HepG2 (cell line): ENCODE results near the gene SPACA4. TPM values are rescaled to one million over a fixed set of nuclear protein-coding genes. Genes with fewer than 3 reads are reported as not detected.
A peak's percentile ranks its signal among the peaks of the same experiment; 100 is the strongest.

Source experiments
- CBX2 ChIP-seq, 2 experiments: fragments of 200-600 bp in 1 of 2; sonication (generic); formaldehyde crosslinking in 1 of 2; IDR thresholded peaks; 2 replicates each; pipeline versions ENCODE4 v1.7.0 to v1.8.1; 2018 to 2022; ENCODE audit warnings: low read depth in 2 of 2, low read length in 1 of 2, mild to moderate bottlenecking in 1 of 2, missing genetic modification reagents in 1 of 2
- FOXC1 ChIP-seq: sonication (generic); formaldehyde crosslinking; IDR thresholded peaks from 2 replicates; pipeline ENCODE4 v1.8.0; 2022; ENCODE audit warnings: mild to moderate bottlenecking, missing genetic modification reagents, borderline replicate concordance
- GZF1 ChIP-seq: sonication (generic); formaldehyde crosslinking; IDR thresholded peaks from 2 replicates; pipeline ENCODE4 v1.5.1; 2020; ENCODE audit warnings: mild to moderate bottlenecking, missing genetic modification reagents
- HNRNPL ChIP-seq: fragments of 200-400 bp; formaldehyde crosslinking; IDR thresholded peaks from 2 replicates; pipeline ENCODE4 v1.6.1; 2017; ENCODE audit warnings: mild to moderate bottlenecking, low read depth, low read length
- HOXA9 ChIP-seq: sonication (generic); formaldehyde crosslinking; IDR thresholded peaks from 2 replicates; pipeline ENCODE4 v1.8.1; 2022; ENCODE audit warnings: missing genetic modification reagents, mild to moderate bottlenecking, moderate library complexity, borderline replicate concordance
- KLF9 ChIP-seq: IDR thresholded peaks from 2 replicates; pipeline ENCODE4 v1.6.1; 2016; ENCODE audit warnings: low read depth
- RARG ChIP-seq: sonication (generic); formaldehyde crosslinking; IDR thresholded peaks from 2 replicates; pipeline ENCODE4 v1.4.0; 2020; ENCODE audit warnings: low read depth, mild to moderate bottlenecking, missing genetic modification reagents
- REXO4 ChIP-seq: sonication (generic); formaldehyde crosslinking; IDR thresholded peaks from 2 replicates; pipeline ENCODE4 v1.8.0; 2022; ENCODE audit warnings: missing genetic modification reagents, mild to moderate bottlenecking, borderline replicate concordance
- RFX3 ChIP-seq: IDR thresholded peaks from 2 replicates; pipeline ENCODE4 v1.6.1; 2016; ENCODE audit warnings: missing biosample characterization, missing genetic modification reagents
- SATB2 ChIP-seq: sonication (generic); formaldehyde crosslinking; IDR thresholded peaks from 2 replicates; pipeline ENCODE4 v1.5.0; 2020; ENCODE audit warnings: missing genetic modification reagents
- ZFP62 ChIP-seq: sonication (generic); formaldehyde crosslinking; IDR thresholded peaks from 2 replicates; pipeline ENCODE4 v1.4.0; 2020; ENCODE audit warnings: missing genetic modification reagents
- ZKSCAN1 ChIP-seq: fragments of 150-350 bp; IDR thresholded peaks from 2 replicates; pipeline ENCODE4 v1.6.1; 2014; ENCODE audit warnings: low read length
- ZNF430 ChIP-seq: sonication (generic); formaldehyde crosslinking; IDR thresholded peaks from 2 replicates; pipeline ENCODE4 v1.9.0; 2021; ENCODE audit warnings: mild to moderate bottlenecking, missing genetic modification reagents
- ZNF619 ChIP-seq: sonication (generic); formaldehyde crosslinking; IDR thresholded peaks from 2 replicates; pipeline ENCODE4 v1.4.0; 2020; ENCODE audit warnings: mild to moderate bottlenecking, missing genetic modification reagents
- ZNF629 ChIP-seq: sonication (generic); formaldehyde crosslinking; conservative IDR thresholded peaks from 2 replicates; pipeline ENCODE4 v1.5.0; 2020; ENCODE audit warnings: missing genetic modification reagents
- ZNF766 ChIP-seq: sonication (generic); formaldehyde crosslinking; IDR thresholded peaks from 2 replicates; pipeline ENCODE4 v1.5.0; 2020; ENCODE audit warnings: missing genetic modification reagents, borderline replicate concordance
- polyA plus RNA-seq, 8 experiments: library from polyadenylated mRNA; depleted of rRNA in 3 of 8; stranded (reverse) in 7 of 8; unstranded in 1 of 8; fragments of >200 nt; fragmentation: Illumina TruSeq in 4 of 8; extraction: Trizol in 4 of 8; gene quantifications; 2 replicates each; pipeline versions ENCODE4 v1.2.1 to v1.2.3, GENCODE V29; 2011 to 2016; ENCODE audit warnings: low read depth in 4 of 8, missing spikeins in 1 of 8, mixed read lengths in 1 of 8; ENCODE audit not compliant: insufficient read depth in 1 of 8
- total RNA-seq, 5 experiments: library from RNA; depleted of rRNA; stranded (reverse); fragments of >200 nt; fragmentation: Illumina TruSeq; extraction: Trizol; gene quantifications; 2 replicates each; pipeline ENCODE4 v1.2.3, GENCODE V29; 2016; ENCODE audit warnings: low read depth in 1 of 5
- TF ChIP-seq, protein P1 (sequence below): sonication (generic); formaldehyde crosslinking; IDR thresholded peaks from 2 replicates; pipeline ENCODE4 v1.4.0; 2020; ENCODE audit warnings: missing genetic modification reagents
- TF ChIP-seq, protein P2 (sequence below): sonication (generic); formaldehyde crosslinking; conservative IDR thresholded peaks from 2 replicates; pipeline ENCODE4 v1.8.0; 2022; ENCODE audit warnings: missing genetic modification reagents
- TF ChIP-seq, protein P3 (sequence below): IDR thresholded peaks from 2 replicates; pipeline ENCODE4 v1.6.1; 2016; ENCODE audit warnings: control low read depth
- TF ChIP-seq, protein P4 (sequence below): sonication (generic); formaldehyde crosslinking; IDR thresholded peaks from 2 replicates; pipeline ENCODE4 v1.8.1; 2022; ENCODE audit warnings: low read depth, mild to moderate bottlenecking, missing genetic modification reagents
- TF ChIP-seq, protein P5 (sequence below): sonication (generic); formaldehyde crosslinking; IDR thresholded peaks from 2 replicates; pipeline ENCODE4 v1.8.1; 2023; ENCODE audit warnings: mild to moderate bottlenecking, missing genetic modification reagents, borderline replicate concordance

The SPACA4 gene
- total and polyA plus RNA-seq, 2 of the 13 experiments (the other 11 are each of a cell fraction or from before 2014, with no cell fraction given): not detected

DNA sequence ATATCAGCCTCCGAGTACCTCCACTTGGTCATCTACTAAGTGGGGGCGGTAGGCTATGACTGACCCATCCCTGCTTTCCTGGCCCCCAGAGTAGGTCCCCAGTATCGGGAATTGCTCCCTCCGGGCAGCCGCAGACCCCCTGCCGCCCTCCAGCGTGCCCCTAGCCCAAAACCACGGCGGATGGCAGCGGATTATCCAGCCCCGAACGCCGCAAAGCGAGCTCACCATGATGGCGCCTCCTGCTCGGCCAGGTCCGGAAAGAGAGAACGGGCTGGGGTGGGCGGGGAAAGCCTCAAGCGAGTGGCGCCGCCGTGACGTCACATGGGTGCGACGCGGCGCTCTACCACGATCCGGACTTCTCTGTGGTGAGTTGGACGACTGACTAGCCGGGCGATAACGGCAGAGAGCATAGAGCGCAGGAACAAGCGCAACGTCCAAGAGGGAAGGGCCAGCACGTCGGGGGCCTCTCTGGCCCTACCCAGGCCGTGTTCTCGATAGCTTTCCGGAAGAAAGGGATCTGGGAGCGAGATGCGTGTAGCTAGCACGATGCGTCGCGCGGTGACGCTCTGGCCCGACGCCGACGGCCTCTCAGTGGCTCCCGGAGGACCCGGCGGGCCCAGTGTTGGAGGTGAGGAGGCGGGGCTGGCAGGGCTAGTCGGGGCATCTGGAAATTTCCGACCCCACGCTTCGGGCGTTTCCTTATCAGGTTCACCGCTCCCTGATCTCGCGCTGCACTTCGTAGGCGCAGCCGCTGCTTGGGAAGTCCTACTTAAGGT, 12.6 kb downstream of the SPACA4 start, which contains the start of the genes RPL18 and SPHK2 (continued):
- TF ChIP-seq RFX3 (0 out of 2 replicates have a peak, but pooled peaks have one; percentile 34), ZFP62 (CRISPR knock-in tag) (no peak), HOXA9 (peak; percentile 41; the same call in 1 of the 2 replicates), ZNF629 (CRISPR knock-in tag) (no peak), SATB2 (CRISPR knock-in tag) (no peak), FOXC1 (peak; percentile 89), CBX2 (IDR thresholded peaks at IDR 0.05; ENCODE audit: low read depth, low read length) (no peak), CBX2 (CRISPR knock-in tag; IDR thresholded peaks at IDR 0.05; ENCODE audit: low read depth) (no peak), ZNF766 (peak; percentile 17; the same call in 1 of the 2 replicates), ZKSCAN1 (0 out of 2 replicates have a peak, but pooled peaks have one; percentile 49), REXO4 (CRISPR knock-in tag) (no peak), RARG (CRISPR knock-in tag) (no peak), ZNF430 (CRISPR knock-in tag) (no peak), ZNF619 (CRISPR knock-in tag) (0 out of 2 replicates have a peak, but pooled peaks have one; percentile 74), GZF1 (CRISPR knock-in tag) (no peak), HNRNPL (peak; percentile 60; the same call in 1 of the 2 replicates), KLF9 (CRISPR knock-in tag) (0 out of 2 replicates have a peak, but pooled peaks have one; percentile 47)
- TF ChIP-seq, protein P1, sequence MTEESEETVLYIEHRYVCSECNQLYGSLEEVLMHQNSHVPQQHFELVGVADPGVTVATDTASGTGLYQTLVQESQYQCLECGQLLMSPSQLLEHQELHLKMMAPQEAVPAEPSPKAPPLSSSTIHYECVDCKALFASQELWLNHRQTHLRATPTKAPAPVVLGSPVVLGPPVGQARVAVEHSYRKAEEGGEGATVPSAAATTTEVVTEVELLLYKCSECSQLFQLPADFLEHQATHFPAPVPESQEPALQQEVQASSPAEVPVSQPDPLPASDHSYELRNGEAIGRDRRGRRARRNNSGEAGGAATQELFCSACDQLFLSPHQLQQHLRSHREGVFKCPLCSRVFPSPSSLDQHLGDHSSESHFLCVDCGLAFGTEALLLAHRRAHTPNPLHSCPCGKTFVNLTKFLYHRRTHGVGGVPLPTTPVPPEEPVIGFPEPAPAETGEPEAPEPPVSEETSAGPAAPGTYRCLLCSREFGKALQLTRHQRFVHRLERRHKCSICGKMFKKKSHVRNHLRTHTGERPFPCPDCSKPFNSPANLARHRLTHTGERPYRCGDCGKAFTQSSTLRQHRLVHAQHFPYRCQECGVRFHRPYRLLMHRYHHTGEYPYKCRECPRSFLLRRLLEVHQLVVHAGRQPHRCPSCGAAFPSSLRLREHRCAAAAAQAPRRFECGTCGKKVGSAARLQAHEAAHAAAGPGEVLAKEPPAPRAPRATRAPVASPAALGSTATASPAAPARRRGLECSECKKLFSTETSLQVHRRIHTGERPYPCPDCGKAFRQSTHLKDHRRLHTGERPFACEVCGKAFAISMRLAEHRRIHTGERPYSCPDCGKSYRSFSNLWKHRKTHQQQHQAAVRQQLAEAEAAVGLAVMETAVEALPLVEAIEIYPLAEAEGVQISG (CRISPR knock-in tag): peak; percentile 100
- TF ChIP-seq, protein P2, sequence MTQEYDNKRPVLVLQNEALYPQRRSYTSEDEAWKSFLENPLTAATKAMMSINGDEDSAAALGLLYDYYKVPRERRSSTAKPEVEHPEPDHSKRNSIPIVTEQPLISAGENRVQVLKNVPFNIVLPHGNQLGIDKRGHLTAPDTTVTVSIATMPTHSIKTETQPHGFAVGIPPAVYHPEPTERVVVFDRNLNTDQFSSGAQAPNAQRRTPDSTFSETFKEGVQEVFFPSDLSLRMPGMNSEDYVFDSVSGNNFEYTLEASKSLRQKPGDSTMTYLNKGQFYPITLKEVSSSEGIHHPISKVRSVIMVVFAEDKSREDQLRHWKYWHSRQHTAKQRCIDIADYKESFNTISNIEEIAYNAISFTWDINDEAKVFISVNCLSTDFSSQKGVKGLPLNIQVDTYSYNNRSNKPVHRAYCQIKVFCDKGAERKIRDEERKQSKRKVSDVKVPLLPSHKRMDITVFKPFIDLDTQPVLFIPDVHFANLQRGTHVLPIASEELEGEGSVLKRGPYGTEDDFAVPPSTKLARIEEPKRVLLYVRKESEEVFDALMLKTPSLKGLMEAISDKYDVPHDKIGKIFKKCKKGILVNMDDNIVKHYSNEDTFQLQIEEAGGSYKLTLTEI (CRISPR knock-in tag): no peak
- TF ChIP-seq, protein P3, sequence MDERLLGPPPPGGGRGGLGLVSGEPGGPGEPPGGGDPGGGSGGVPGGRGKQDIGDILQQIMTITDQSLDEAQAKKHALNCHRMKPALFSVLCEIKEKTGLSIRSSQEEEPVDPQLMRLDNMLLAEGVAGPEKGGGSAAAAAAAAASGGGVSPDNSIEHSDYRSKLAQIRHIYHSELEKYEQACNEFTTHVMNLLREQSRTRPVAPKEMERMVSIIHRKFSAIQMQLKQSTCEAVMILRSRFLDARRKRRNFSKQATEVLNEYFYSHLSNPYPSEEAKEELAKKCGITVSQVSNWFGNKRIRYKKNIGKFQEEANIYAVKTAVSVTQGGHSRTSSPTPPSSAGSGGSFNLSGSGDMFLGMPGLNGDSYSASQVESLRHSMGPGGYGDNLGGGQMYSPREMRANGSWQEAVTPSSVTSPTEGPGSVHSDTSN: no peak
- TF ChIP-seq, protein P4, sequence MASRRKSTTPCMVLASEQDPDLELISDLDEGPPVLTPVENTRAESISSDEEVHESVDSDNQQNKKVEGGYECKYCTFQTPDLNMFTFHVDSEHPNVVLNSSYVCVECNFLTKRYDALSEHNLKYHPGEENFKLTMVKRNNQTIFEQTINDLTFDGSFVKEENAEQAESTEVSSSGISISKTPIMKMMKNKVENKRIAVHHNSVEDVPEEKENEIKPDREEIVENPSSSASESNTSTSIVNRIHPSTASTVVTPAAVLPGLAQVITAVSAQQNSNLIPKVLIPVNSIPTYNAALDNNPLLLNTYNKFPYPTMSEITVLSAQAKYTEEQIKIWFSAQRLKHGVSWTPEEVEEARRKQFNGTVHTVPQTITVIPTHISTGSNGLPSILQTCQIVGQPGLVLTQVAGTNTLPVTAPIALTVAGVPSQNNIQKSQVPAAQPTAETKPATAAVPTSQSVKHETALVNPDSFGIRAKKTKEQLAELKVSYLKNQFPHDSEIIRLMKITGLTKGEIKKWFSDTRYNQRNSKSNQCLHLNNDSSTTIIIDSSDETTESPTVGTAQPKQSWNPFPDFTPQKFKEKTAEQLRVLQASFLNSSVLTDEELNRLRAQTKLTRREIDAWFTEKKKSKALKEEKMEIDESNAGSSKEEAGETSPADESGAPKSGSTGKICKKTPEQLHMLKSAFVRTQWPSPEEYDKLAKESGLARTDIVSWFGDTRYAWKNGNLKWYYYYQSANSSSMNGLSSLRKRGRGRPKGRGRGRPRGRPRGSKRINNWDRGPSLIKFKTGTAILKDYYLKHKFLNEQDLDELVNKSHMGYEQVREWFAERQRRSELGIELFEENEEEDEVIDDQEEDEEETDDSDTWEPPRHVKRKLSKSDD (CRISPR knock-in tag): peak; percentile 93; the same call in 1 of the 2 replicates
- TF ChIP-seq, protein P5, sequence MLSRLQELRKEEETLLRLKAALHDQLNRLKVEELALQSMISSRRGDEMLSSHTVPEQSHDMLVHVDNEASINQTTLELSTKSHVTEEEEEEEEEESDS (CRISPR knock-in tag): no peak
